GM19455 (cell line): ENCODE measurements around the gene DNAH8.

Source experiments
- ATAC-seq: cut with Tn5 transposase; IDR thresholded peaks from one replicate; pipeline ENCODE4 v1.9.1; 2021; ENCODE audit not compliant: unreplicated experiment

DNAH8 gene

DNA sequence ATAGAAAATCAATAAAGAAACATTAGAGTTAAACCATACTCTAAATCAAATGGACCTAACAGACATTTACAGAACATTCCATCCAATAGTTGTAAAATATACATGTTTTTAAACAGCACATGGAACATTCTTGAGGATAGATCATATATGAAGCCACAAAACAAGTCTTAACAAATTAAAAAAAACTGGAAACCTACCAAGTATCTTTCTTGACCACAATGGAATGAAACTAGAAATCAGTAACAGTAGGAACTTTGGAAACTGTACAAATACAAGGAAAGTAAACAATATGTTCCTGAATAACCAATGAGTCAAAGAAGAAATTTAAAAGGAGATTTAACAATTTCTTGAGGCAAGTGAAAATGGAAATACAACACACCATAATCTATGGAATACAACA, 242.3 kb downstream of the DNAH8 start:
- ATAC-seq: no peak

DNA sequence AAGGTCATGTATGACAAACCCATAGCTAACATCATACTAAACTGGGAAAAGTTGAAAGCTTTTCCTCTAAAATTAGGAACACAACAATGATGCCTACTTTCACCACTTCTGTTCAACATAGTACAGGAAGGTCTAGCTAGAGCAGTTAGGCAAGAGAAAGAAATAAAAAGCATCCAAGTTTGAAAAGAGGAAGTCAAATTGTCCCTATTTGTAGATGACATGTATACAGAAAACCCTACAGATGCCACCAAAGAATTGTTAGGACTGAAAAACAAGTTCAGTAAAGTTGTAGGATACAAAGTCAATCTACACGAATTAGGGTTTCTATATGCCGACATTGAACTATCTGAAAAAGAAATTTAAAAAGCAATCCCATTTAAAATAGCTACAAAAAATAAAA, 244.0 kb downstream of the DNAH8 start:
- ATAC-seq: no peak

DNA sequence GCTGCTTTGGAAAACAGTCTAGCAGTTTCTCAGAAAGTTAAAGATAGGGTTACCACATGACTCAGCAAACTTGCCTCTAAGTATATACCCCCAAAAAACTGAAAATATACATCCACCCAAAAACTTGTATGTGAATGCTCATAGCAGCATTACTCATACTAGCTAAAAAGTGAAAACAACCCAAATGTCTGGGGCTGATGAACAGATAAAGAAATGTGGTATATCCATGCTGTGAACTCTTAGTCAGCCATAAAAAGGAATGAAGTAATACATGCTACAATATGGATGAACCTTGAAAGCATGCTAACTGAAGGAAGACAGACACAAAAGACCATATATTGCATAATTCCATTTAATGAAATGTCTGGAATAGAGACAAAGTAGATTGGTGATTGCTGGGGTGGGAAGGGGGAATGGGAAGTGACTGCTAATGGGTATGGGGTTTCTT, 253.6 kb downstream of the DNAH8 start:
- ATAC-seq: no peak

DNA sequence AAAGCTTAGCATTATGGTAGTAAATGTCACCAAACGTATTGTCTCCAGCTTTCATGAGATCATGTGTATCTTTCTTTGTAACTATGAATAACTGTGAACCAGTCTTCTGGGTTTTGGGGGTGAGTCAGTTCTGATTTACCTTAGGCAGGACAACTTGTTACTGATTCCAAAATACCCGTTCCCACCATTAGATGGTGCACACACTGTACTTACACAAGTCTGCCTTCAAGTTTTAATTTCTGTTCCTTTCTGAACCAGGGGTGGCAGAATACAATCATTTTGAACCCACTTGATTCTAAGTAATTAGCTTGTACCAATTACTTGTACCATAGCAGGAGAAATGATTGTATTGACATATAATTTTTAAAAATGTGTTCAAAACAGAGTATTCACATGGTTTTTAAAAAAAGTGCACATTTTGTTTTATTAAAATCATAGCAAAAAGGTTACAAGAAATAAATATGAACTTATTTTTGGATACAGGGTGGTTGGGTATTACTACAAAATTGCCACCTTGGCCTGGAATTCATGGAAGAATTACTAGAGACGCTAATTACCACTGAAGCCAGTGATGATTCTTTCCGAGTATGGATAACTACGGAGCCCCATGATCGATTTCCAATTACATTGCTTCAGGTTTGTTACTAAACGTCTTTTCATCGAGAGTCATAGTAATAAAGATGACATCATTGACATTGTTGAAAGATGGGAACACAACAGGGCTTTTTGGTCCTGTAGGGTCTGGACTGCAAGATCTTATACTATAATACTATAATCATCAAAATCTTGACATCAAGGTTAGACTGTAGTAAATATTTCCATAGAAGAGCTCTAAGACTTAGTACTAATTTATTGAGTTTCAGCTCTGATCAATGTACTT, 258.3 kb downstream of the DNAH8 start:
- ATAC-seq: no peak

DNA sequence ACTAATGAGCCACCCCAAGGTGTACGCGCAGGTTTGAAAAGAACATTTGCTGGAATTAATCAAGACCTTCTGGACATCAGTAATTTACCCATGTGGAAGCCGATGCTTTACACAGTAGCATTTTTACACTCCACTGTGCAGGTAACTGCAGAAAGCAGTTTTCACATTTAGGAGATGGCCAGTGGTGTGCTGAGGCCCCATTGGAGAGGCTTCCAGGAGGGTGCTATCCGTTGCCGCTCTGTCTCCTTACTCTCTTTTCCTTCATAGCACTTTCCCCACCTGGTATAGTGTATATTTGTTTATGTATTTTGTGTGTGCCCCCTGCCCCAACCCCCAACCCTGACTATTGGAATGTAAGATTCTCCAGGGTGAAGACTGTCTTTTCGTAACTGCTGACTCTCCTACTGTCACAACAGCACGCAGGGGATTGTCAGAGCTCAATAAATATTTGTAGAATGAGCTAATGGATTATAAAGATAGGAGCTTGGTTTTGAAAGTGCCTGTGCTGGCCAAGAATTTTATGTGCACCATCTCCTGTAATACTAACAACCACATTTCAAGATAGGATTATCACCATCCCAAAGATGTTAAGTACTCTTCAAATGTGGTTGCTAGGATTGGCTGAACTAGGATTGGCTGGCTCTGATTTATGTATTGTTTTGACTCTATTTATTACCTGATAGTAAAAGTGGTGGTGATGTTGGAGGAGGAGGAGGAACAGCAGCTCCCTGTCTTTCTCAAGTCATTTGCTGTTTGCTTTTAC, 259.5 kb downstream of the DNAH8 start:
- no peak for ATAC-seq

DNA sequence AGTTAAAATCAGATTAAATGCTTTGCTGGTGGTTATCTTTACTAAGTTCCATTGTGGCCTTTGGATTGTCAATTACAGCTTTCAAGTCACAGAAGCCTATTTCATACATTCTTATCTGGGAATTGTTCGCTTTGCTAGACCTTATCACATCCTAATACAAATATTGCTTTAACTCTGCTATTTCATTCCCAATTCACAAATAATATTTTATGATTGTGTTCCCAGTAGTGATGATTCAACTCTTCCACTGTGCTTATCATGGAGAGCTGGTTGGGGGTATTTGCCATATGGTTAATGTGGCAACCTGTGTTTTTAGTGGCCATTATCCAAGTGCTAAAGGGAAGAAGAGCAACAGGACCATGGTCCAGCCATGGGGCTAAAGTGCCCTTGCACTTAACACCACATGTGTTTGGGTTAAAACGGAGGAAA, 260.5 kb downstream of the DNAH8 start:
- no peak for ATAC-seq

DNA sequence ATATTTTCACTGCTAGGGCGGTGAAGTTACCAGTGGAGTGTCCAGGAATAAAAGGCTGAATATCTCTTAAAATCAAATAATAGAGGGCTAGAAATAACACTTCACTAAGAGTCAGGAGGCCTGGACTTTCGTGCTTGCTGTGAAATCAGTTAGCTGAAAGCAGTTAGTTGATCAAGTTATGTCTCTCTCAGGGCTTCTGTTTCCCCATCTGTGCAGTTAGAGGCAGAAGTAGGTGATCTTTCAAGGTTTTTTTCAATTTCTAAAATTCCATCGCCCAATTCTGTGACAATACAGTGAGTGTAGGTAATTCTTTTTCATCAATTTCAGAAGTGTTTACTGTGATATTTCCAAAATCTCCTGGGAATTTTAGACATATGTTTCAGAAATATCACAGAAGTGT, 260.9 kb downstream of the DNAH8 start:
- ATAC-seq: no peak

DNA sequence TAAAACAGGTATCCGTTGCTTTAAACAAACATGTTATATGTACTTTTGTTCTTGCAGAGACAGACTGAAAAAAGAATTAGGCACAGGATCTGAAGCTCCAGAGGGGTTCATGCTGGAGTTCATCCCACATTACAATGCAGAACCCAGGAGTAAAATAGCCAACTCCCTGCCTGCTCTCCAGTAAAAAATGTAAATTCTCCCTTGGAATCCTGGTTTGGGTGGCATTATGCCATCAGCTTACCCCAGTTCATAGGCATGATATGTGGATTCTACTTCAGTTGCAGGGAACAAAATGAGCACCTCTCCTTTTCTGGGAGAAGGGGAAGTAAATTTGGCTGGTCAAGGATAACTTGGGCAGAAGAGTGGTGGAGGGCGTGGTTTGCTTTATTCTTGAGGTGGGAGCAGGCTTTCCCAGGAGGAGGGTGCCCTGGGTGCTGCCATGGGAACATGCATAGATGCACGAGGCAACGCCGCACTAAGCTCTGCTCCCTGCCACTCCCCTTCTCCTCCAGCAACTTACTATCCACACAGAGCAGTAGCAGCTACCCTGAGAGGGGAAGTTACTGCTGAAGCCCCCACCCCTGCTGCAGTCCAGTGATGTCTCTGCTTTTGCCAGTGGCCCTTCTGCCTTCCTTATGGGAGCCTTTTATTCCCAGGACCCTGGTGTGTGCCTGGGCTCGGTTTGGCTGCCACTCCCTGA, 261.8 kb downstream of the DNAH8 start:
- no peak for ATAC-seq

DNA sequence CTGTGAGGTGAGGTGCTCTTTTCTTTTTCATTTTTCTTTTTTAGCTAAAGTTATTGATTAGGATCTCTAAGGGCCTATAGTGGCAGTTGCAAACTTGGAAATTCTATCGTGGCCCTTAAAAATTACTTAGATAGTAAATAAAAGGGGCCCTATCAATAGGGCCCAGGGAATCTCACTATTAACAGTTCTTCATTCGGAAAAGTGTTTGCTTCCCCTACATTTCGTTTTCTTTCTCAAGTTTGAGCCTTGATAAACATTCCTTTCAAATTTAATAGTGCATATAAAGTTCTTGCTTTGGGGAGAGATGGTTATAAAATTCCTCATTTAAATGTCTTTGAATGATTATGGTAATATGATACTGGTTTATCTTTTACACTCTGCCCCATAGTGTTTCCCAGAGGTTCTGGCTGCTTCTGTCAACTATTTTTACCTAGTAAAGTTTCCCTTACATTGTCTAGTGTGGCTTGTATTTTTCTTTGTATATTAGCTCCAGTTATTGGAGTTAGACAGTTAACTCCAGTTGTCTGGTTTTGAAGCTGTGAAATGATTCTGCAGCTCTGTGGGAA, 263.1 kb downstream of the DNAH8 start:
- ATAC-seq: no peak

DNA sequence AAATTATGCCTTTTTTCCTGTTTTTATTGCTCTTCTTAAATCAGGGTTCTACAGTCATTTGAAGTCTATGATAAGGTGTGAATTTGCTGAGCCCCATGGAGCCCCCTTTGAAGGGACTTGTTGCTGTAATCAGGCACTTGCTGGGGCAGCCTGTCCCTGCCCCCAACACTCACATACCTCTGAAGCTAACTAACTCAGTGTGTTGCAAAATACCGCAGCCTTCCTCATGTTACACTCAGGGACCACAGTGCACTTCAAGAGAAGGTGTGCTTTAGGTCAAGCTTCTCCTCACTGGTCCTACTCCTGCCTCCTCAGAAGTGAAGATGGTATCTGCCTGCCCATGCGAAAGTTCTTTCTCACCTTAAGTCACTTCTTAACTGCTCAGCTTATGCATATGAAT, 267.4 kb downstream of the DNAH8 start:
- ATAC-seq: no peak

DNA sequence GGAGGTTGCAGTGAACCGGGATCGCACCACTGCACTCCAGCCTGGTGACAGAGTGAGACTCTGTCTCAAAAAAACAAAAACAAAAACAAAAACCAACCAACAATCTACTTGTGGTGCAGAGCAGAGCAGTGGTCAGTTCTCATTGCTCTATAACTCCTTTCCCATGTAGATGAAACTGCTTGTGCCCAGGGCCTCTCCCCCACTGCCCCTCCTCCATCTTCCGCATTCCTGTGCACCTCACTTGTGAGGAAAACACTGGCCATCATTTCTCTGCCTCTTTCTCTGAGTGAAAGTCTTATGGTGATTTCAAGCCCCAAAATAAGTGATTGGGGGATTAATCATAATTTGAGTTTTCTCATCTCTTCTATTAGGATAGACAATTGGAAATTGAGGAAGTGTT, 269.6 kb downstream of the DNAH8 start:
- ATAC-seq: no peak

DNA sequence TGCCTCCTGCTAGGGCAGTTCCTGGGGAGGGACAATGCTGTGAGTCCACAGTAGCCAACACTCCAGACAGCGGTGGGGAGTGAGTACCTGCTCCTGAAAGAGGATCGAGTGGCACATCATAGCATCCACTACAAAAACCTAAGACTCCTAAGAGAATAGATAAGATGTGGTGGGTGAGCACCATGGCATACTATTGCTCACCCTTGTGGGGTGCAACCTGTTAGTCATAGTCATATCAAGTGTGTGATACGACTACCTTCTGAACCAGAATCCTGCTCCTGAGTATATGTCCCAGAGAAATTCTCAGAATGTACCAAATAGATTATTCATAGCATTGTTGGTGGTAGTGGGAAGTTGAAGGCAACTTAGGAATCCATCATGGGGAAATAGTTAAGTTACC, 270.7 kb downstream of the DNAH8 start:
- no peak for ATAC-seq

DNA sequence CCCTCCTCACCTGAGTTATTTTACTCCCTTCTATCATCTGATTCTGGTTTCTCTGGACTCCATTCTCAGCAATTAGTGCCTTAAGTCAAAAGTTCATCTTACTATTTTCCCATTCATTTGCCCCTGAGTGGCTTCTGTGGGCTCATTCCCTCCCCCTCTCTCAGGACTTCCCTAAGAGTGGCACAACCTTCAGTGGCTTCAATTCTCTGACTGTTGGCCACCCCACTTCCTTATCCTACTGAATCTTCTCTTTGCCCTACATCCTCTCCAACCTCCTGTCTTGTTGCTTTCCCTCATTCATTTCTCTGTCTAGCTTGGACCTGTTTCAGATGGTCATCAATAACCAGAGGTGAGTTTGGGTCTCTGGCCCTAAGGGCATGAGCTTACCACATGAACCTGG, 272.4 kb downstream of the DNAH8 start:
- no peak for ATAC-seq

DNA sequence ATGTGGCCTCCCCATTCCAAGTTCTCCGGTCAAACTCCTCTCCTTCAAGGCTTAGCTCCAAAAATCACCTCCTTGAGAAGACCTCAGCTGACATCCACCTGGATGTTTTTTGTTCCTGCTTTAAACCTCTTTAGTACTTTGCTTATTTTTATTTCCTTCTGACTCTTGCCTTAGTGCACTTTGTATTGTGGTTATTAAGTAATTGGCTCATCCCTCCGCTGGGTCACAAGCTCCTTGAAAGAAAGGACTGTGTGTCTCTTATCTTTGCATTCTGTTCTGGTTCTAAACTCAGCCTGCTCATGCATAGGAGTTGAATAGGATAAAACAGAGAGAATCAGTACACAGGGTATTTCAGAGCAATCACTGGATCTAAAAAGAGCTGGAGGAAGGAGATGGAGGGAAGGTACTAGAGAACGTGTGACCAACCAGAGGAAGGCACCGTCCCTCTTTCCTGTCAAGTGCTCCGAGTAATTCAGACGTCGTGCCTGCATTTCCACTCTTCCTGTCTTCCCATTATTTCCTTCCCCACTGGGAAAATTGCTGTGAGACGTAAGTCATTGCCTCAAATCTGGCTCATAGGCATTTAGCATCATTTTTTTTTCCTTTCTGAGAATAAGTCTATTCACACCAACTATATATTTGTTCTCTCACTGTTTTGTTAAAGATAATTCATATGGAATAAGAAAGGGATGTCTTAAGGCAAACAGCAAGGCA, 273.8 kb downstream of the DNAH8 start:
- no peak for ATAC-seq

DNA sequence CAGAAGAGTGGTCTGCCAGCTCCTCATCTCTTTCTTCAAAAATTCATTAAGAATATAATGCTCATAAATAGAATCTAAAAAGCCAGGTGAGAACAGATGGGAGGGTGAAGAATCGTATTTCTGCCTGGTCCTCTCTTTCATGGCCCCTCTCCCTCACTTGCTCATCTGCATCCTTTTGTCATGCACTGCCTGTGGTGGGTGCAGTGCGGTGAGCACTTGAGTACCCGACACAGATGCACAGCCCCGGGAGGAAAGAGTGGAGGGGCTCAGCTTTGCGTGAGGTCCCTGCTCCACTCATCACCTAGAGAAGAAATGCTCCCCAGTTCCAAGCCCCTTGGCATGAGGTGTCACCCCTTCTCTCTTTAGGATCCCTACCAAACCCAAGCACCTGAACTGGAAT, 275.4 kb downstream of the DNAH8 start:
- no peak for ATAC-seq

DNA sequence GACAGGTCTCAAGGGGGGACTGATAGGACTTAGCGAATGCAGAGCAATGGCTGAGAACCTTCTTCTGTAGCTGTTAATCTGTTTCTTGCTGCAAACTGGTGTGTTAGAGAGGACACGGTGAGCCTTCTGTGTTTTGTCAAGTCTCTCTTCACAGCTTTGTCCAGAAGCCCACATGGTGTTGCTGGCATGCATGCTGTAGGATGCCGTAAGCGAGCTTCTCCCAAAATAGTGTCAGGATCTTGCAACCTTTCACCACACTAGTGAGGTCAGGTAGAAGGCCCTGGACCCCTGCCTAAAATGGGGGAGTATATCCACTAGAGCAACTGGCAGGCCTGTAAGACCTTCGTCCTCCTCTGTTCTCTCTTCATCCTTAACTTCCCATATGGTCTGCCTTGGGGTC, 281.6 kb downstream of the DNAH8 start:
- ATAC-seq: no peak

DNA sequence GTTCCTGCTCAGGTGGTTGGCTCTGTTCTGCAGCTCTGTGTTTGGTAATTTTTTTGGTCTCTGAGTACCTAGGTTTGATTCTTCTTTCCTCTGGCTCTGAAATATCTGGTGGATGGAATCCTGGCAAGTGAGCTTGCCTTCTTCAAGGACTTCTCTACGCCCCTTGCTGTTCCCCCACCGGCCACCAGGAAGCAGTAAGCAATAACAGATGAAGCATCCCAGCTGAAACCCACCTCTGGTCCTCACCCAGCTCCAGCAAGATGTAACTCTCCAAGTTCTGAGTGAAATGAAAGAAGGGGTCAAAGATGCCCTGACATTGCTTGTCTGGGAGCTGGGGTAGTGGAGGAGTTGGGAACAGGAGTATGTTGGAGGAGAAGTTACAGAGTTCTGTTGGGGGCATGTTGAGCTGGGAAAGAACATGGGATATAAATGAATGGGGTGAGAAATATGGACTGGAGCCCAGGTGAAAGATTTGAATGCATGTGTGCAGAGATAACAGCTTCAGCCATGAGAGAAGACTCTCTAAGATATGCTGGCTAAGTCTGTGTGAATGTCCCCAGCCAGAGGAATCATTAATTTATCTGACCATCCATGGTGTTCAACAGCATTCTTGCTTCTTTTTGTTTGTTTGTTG, 282.1 kb downstream of the DNAH8 start:
- no peak for ATAC-seq

DNA sequence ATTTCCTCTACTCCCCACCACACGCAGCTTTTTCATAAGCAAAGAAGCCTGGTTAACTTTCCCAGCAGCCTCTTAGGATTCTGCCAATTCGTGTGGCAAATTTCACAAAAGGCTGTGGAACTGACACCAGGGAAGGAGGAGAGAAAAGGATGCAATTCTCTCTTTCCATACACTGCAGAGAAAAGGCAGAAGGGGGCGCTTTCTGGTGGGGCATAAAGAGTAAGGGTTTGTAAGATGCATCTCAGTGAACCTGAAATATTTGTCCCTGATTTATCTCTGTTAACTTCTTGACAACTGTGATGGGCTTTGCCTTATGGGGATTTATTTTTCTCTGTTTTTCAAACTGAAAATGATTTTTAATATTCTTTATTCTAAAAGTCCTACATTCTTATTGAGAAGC, 288.0 kb downstream of the DNAH8 start:
- no peak for ATAC-seq

DNA sequence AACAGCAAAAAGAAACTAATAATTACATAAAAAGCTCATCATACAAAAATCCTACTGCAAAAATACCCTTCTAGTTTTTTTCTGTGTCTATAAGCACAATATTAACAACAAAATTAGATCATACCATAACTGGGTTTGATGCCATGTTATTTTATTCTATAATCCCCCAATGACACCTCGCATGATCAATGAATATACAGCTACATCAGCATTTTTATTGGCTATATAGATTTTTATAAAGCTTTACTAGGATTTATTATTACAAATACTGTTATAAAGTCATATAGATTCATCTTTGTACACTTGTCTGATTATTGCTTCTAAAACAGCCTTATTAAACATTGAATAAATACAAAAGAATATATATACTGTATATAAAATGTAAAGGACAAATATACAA, 288.4 kb downstream of the DNAH8 start:
- no peak for ATAC-seq

DNA sequence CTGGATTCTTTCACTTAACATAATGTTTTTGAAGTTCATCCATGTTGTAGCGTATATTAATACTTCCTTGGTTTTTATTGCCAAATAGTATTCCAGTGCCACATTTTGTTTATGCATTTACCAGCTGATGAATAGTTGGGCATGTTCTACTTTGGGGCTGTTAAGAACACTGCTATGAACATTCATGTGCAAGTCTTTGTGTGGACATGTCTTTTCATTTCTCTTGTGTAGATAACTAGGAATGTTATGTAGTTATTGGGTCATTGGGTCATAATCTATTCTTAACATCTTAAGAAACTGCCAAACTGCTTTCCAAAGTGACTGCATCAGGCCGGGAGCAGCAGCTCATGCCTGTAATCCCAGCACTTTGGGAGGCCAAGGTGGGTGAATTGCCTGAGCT, 289.7 kb downstream of the DNAH8 start:
- no peak for ATAC-seq
